ENCODE data around the gene CCDC85B. TPM values are rescaled to one million over a fixed set of nuclear protein-coding genes. Genes with fewer than 3 reads are reported as not detected.

The CCDC85B gene
- total RNA-seq, 1 experiment from 2014 or later = 42.4 TPM

GRCh38 chr11:65916391-65916790, 25.9 kb downstream of the CCDC85B start:
- no peaks in the 10 kb centered on the region; the same call in 1 of the 2 replicates for H3K36me3 ChIP-seq (replicated peaks; ENCODE audit: control insufficient read depth, insufficient read depth, low read length)
- H3K27me3 ChIP-seq (ENCODE audit: control insufficient read depth, insufficient read depth, low read length) = no peaks in the 10 kb centered on the region
- H3K4me3 ChIP-seq (ENCODE audit: insufficient read depth, low read depth, low read length) = no peak overlapping the region; the same call in 1 of the 2 replicates
- DNase-seq = no peak

- no peak for DNase-seq
- Histone ChIP-seq H3K27me3 (ENCODE audit: control insufficient read depth, insufficient read depth, low read length) (no peaks in the 10 kb centered on the region), H3K36me3 (replicated peaks; ENCODE audit: control insufficient read depth, insufficient read depth, low read length) (no peaks in the 10 kb centered on the region; the same call in 1 of the 2 replicates), H3K4me3 (ENCODE audit: insufficient read depth, low read depth, low read length) (no peak overlapping the region)
These were observed 26.6 kb downstream of the CCDC85B start for GRCh38 chr11:65917077-65917433.

- Histone ChIP-seq H3K4me3 (ENCODE audit: insufficient read depth, low read depth, low read length) (peak overlapping the region; percentile 90), H3K27me3 (ENCODE audit: control insufficient read depth, insufficient read depth, low read length) (no peaks in the 10 kb centered on the region), H3K36me3 (replicated peaks; ENCODE audit: control insufficient read depth, insufficient read depth, low read length) (no peaks in the 10 kb centered on the region; the same call in none of the 2 replicates)
- DNase-seq = no peak
These were observed 27.1 kb downstream of the CCDC85B start for GRCh38 chr11:65917434-65918210.

- peak within 1 kb of the TSS; percentile 90 for H3K4me3 ChIP-seq (ENCODE audit: insufficient read depth, low read depth, low read length)
- DNase-seq = no peak
- no peaks in the 10 kb centered on the region for H3K27me3 ChIP-seq (ENCODE audit: control insufficient read depth, insufficient read depth, low read length)
These were observed 28.0 kb downstream of the CCDC85B start, which contains the start of gene C11orf68 for GRCh38 chr11:65918211-65919140. Gene C11orf68, minus strand, starts transcription at chr11:65919062. Its CDS starts 31 bp downstream, at chr11:65919031.

GRCh38 chr11:65919141-65919572, 28.7 kb downstream of the CCDC85B start, which contains the start of gene DRAP1:
Gene DRAP1, plus strand, starts transcription at chr11:65919426. Its CDS starts 76 bp downstream, at chr11:65919502.
- H3K36me3 ChIP-seq (replicated peaks; ENCODE audit: control insufficient read depth, insufficient read depth, low read length) = no peaks in the 10 kb centered on the region; the same call in none of the 2 replicates
- no peaks in the 10 kb centered on the region for H3K27me3 ChIP-seq (ENCODE audit: control insufficient read depth, insufficient read depth, low read length)
- peak within 1 kb of the TSS; percentile 90 for H3K4me3 ChIP-seq (ENCODE audit: insufficient read depth, low read depth, low read length)
- DNase-seq = peak; percentile 100

More at GRCh38 chr11:65918211-65919140, 28.0 kb downstream of the CCDC85B start, which contains the start of gene C11orf68:
- H3K36me3 ChIP-seq (replicated peaks; ENCODE audit: control insufficient read depth, insufficient read depth, low read length) = no peaks in the 10 kb centered on the region; the same call in none of the 2 replicates

- Histone ChIP-seq H3K36me3 (replicated peaks; ENCODE audit: control insufficient read depth, insufficient read depth, low read length) (no peaks in the 10 kb centered on the region; the same call in none of the 2 replicates), H3K4me3 (ENCODE audit: insufficient read depth, low read depth, low read length) (peak overlapping the region; percentile 88), H3K27me3 (ENCODE audit: control insufficient read depth, insufficient read depth, low read length) (no peaks in the 10 kb centered on the region)
- peak; percentile 91 for DNase-seq
These were observed 29.3 kb downstream of the CCDC85B start for GRCh38 chr11:65919573-65920371.

- DNase-seq = no peak
- Histone ChIP-seq H3K4me3 (ENCODE audit: insufficient read depth, low read depth, low read length) (peak overlapping the region; percentile 88), H3K27me3 (ENCODE audit: control insufficient read depth, insufficient read depth, low read length) (no peaks in the 10 kb centered on the region), H3K36me3 (replicated peaks; ENCODE audit: control insufficient read depth, insufficient read depth, low read length) (no peaks in the 10 kb centered on the region; the same call in none of the 2 replicates)
These were observed 29.9 kb downstream of the CCDC85B start for GRCh38 chr11:65920372-65920802.

- H3K36me3 ChIP-seq (replicated peaks; ENCODE audit: control insufficient read depth, insufficient read depth, low read length) = no peaks in the 10 kb centered on the region; the same call in none of the 2 replicates
- no peak for DNase-seq
- no peaks in the 10 kb centered on the region for H3K27me3 ChIP-seq (ENCODE audit: control insufficient read depth, insufficient read depth, low read length)
- H3K4me3 ChIP-seq (ENCODE audit: insufficient read depth, low read depth, low read length) = no peak overlapping the region
These were observed 30.6 kb downstream of the CCDC85B start for GRCh38 chr11:65921033-65921555.

GRCh38 chr11:65921876-65922275, 31.4 kb downstream of the CCDC85B start:
- H3K27me3 ChIP-seq (ENCODE audit: control insufficient read depth, insufficient read depth, low read length) = no peaks in the 10 kb centered on the region
- H3K4me3 ChIP-seq (ENCODE audit: insufficient read depth, low read depth, low read length) = no peak overlapping the region
- DNase-seq = no peak
- no peaks in the 10 kb centered on the region; the same call in none of the 2 replicates for H3K36me3 ChIP-seq (replicated peaks; ENCODE audit: control insufficient read depth, insufficient read depth, low read length)

- Histone ChIP-seq H3K27me3 (ENCODE audit: control insufficient read depth, insufficient read depth, low read length) (no peaks in the 10 kb centered on the region), H3K4me3 (ENCODE audit: insufficient read depth, low read depth, low read length) (no peak overlapping the region), H3K36me3 (replicated peaks; ENCODE audit: control insufficient read depth, insufficient read depth, low read length) (no peaks in the 10 kb centered on the region; the same call in none of the 2 replicates)
- no peak for DNase-seq
These were observed 32.1 kb downstream of the CCDC85B start for GRCh38 chr11:65922565-65922964.

GRCh38 chr11:65925397-65925796, 34.9 kb downstream of the CCDC85B start:
- Histone ChIP-seq H3K4me3 (ENCODE audit: insufficient read depth, low read depth, low read length) (no peak overlapping the region), H3K27me3 (ENCODE audit: control insufficient read depth, insufficient read depth, low read length) (no peaks in the 10 kb centered on the region), H3K36me3 (replicated peaks; ENCODE audit: control insufficient read depth, insufficient read depth, low read length) (no peaks in the 10 kb centered on the region; the same call in none of the 2 replicates)
- no peak for DNase-seq

- DNase-seq = peak; percentile 62
- Histone ChIP-seq H3K27me3 (ENCODE audit: control insufficient read depth, insufficient read depth, low read length) (no peaks in the 10 kb centered on the region), H3K36me3 (replicated peaks; ENCODE audit: control insufficient read depth, insufficient read depth, low read length) (no peaks in the 10 kb centered on the region), H3K4me3 (ENCODE audit: insufficient read depth, low read depth, low read length) (no peak overlapping the region)
These were observed 37.5 kb downstream of the CCDC85B start for GRCh38 chr11:65927904-65928397.

- no peaks in the 10 kb centered on the region for H3K36me3 ChIP-seq (replicated peaks; ENCODE audit: control insufficient read depth, insufficient read depth, low read length)
- no peak for DNase-seq
- H3K27me3 ChIP-seq (ENCODE audit: control insufficient read depth, insufficient read depth, low read length) = no peaks in the 10 kb centered on the region
- no peak overlapping the region for H3K4me3 ChIP-seq (ENCODE audit: insufficient read depth, low read depth, low read length)
These were observed 38.2 kb downstream of the CCDC85B start for GRCh38 chr11:65928667-65929066.
